Fibroblast of skin of left biceps (primary cell): ENCODE data around the gene BAMBI.

ENCODE experiments used
- DNase-seq, 2 experiments: peaks; one replicate each; pipeline ENCODE4 v3.0.0-alpha.2; 2013; ENCODE audit warnings: low read depth in 2 of 2

BAMBI gene

GRCh38 chr10:28676326-28676967, 874 bp upstream of the BAMBI start:
- no peak for DNase-seq

- DNase-seq, result no peak
These were observed 766 bp downstream of the BAMBI start for GRCh38 chr10:28677888-28678686.

- no peak for DNase-seq
These were observed 1.6 kb downstream of the BAMBI start for GRCh38 chr10:28678687-28679457.

GRCh38 chr10:28679581-28680357, 2.4 kb downstream of the BAMBI start:
- DNase-seq, result no peak

GRCh38 chr10:28680358-28680752, 3.0 kb downstream of the BAMBI start:
- DNase-seq, result no peak

- no peak for DNase-seq
These were observed 4.0 kb downstream of the BAMBI start for GRCh38 chr10:28681291-28681763.

- no peak for DNase-seq
These were observed 4.8 kb downstream of the BAMBI start for GRCh38 chr10:28681928-28682750.

GRCh38 chr10:28684157-28684985, 7.0 kb downstream of the BAMBI start:
- DNase-seq, result no peak

- DNase-seq, result no peak
These were observed 7.8 kb downstream of the BAMBI start for GRCh38 chr10:28684986-28685580.

GRCh38 chr10:28685717-28686116, 8.4 kb downstream of the BAMBI start:
- no peak for DNase-seq

- no peak for DNase-seq
These were observed 9.7 kb downstream of the BAMBI start for GRCh38 chr10:28686835-28687682.

GRCh38 chr10:28687683-28688001, 10.3 kb downstream of the BAMBI start:
- no peak for DNase-seq

- DNase-seq, result no peak
These were observed 13.2 kb downstream of the BAMBI start for GRCh38 chr10:28690545-28690944.

- no peak for DNase-seq
These were observed 13.9 kb downstream of the BAMBI start for GRCh38 chr10:28691187-28691694.

GRCh38 chr10:28692050-28692449, 14.7 kb downstream of the BAMBI start:
- DNase-seq, result no peak

- no peak for DNase-seq
These were observed 17.2 kb downstream of the BAMBI start for GRCh38 chr10:28694530-28694929.

GRCh38 chr10:28698075-28698474, 20.8 kb downstream of the BAMBI start:
- no peak for DNase-seq

GRCh38 chr10:28704464-28705161, 27.3 kb downstream of the BAMBI start:
- DNase-seq, result no peak
